Ishikawa (cell line): ENCODE data around the gene CDH10.

Source experiments
- NFIC ChIP-seq: IDR thresholded peaks from 2 replicates; pipeline ENCODE4 v1.6.1; 2012
- RAD21 ChIP-seq: IDR thresholded peaks from 2 replicates; pipeline ENCODE4 v1.6.1; 2012; ENCODE audit warnings: low read depth
- TCF12 ChIP-seq: IDR thresholded peaks from 2 replicates; pipeline ENCODE4 v1.6.1; 2012; ENCODE audit warnings: low read depth
- TEAD4 ChIP-seq: IDR thresholded peaks from 2 replicates; pipeline ENCODE4 v1.6.1; 2012
- YY1 ChIP-seq: IDR thresholded peaks from 2 replicates; pipeline ENCODE4 v1.6.1; 2012; ENCODE audit warnings: low read depth
- TF ChIP-seq, protein P1 (sequence below): IDR thresholded peaks from 2 replicates; pipeline ENCODE4 v1.6.1; 2012
- TF ChIP-seq, protein P2 (sequence below): IDR thresholded peaks from 2 replicates; pipeline ENCODE4 v1.6.1; 2012; ENCODE audit warnings: low read depth, mild to moderate bottlenecking

- no peak for TF ChIP-seq TEAD4
- no peak for TF ChIP-seq TCF12
- no peak for TF ChIP-seq NFIC
- TF ChIP-seq RAD21: peak; percentile 64
- TF ChIP-seq, protein P1, sequence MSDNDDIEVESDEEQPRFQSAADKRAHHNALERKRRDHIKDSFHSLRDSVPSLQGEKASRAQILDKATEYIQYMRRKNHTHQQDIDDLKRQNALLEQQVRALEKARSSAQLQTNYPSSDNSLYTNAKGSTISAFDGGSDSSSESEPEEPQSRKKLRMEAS: no peak
- TF ChIP-seq, protein P2, sequence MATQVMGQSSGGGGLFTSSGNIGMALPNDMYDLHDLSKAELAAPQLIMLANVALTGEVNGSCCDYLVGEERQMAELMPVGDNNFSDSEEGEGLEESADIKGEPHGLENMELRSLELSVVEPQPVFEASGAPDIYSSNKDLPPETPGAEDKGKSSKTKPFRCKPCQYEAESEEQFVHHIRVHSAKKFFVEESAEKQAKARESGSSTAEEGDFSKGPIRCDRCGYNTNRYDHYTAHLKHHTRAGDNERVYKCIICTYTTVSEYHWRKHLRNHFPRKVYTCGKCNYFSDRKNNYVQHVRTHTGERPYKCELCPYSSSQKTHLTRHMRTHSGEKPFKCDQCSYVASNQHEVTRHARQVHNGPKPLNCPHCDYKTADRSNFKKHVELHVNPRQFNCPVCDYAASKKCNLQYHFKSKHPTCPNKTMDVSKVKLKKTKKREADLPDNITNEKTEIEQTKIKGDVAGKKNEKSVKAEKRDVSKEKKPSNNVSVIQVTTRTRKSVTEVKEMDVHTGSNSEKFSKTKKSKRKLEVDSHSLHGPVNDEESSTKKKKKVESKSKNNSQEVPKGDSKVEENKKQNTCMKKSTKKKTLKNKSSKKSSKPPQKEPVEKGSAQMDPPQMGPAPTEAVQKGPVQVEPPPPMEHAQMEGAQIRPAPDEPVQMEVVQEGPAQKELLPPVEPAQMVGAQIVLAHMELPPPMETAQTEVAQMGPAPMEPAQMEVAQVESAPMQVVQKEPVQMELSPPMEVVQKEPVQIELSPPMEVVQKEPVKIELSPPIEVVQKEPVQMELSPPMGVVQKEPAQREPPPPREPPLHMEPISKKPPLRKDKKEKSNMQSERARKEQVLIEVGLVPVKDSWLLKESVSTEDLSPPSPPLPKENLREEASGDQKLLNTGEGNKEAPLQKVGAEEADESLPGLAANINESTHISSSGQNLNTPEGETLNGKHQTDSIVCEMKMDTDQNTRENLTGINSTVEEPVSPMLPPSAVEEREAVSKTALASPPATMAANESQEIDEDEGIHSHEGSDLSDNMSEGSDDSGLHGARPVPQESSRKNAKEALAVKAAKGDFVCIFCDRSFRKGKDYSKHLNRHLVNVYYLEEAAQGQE: no peak
- TF ChIP-seq YY1: no peak
Measured at GRCh38 chr5:24633715-24634325, 11.0 kb downstream of the CDH10 start.
